Panc1 (cell line): ENCODE data around the gene CFAP74. TPM values are rescaled to one million over a fixed set of nuclear protein-coding genes. Genes with fewer than 3 reads are reported as not detected.

Experiments
- ATAC-seq: fragments of 200-7000 bp; cut with Tn5 transposase; 2 replicates; pipeline ENCODE4 v1.9.1; 2020; ENCODE audit warnings: mild to moderate bottlenecking, moderate library complexity
- BruUV-seq: library from RNA; stranded (reverse); fragments of 400-500 nt; replicated peaks from 2 replicates; lab custom pipeline; 2021; lab: Mats Ljungman, UMichigan
- CTCF ChIA-PET: fragments of 300-600 bp; sonication (Branson Sonifier 250); formaldehyde crosslinking; loops from one replicate; lab custom pipeline; 2022; ENCODE audit warnings: antibody characterized with exemption; lab: Charles Lee
- POLR2A ChIA-PET: fragments of 300-600 bp; sonication (Branson Sonifier 250); formaldehyde crosslinking; loops from one replicate; lab custom pipeline; 2022; ENCODE audit warnings: antibody characterized with exemption; lab: Charles Lee
- DNase-seq: peaks from one replicate; pipeline ENCODE4 v3.0.0-alpha.2; 2010; ENCODE audit warnings: low read depth, low spot score
- H3K27ac ChIP-seq: 2 replicates; pipeline ENCODE4 v1.5.1; 2011; ENCODE audit warnings: mild to moderate bottlenecking, low read length, inconsistent platforms
- H3K27me3 ChIP-seq: fragments of 200-500 bp; sonication (Bioruptor generic); 2 replicates; pipeline ENCODE4 v1.6.0; 2014; ENCODE audit warnings: low read length, inconsistent platforms; ENCODE audit not compliant: control insufficient read depth, insufficient read depth
- H3K36me3 ChIP-seq: fragments of 200-500 bp; sonication (Bioruptor generic); 2 replicates; pipeline ENCODE4 v1.5.1; 2014; ENCODE audit warnings: inconsistent platforms, mild to moderate bottlenecking, low read length, moderate library complexity; ENCODE audit not compliant: control insufficient read depth, insufficient read depth
- H3K4me1 ChIP-seq: 2 replicates; pipeline ENCODE4 v1.5.1; 2011; ENCODE audit warnings: inconsistent platforms, mild to moderate bottlenecking, low read length, moderate library complexity; ENCODE audit not compliant: control insufficient read depth, insufficient read depth
- H3K4me3 ChIP-seq, 2 experiments: 2 replicates each; pipeline ENCODE4 v1.5.1; 2011 to 2012; ENCODE audit warnings: low read depth in 2 of 2, low read length in 2 of 2, mild to moderate bottlenecking in 2 of 2, inconsistent platforms in 1 of 2, moderate library complexity in 1 of 2
- H3K9me3 ChIP-seq: fragments of 200-500 bp; sonication (Bioruptor generic); 2 replicates; pipeline ENCODE4 v1.5.1; 2014; ENCODE audit warnings: low read depth, mild to moderate bottlenecking, inconsistent platforms, low read length, moderate library complexity; ENCODE audit not compliant: control insufficient read depth, insufficient read depth
- CTCF ChIP-seq: fragments of 450-650 bp; IDR thresholded peaks from 2 replicates; pipeline ENCODE4 v1.5.1; 2017; ENCODE audit warnings: mild to moderate bottlenecking
- POLR2AphosphoS5 ChIP-seq: IDR thresholded peaks from 2 replicates; pipeline ENCODE4 v1.6.1; 2012; ENCODE audit warnings: mild to moderate bottlenecking, low read depth, low read length, moderate library complexity
- REST ChIP-seq, 2 experiments: IDR thresholded peaks; 2 replicates each; pipeline ENCODE4 v1.6.1; 2011 to 2012; ENCODE audit warnings: low read depth in 2 of 2, control low read depth in 1 of 2, low read length in 1 of 2, mild to moderate bottlenecking in 1 of 2, moderate library complexity in 1 of 2; ENCODE audit not compliant: insufficient read depth in 1 of 2
- SIN3A ChIP-seq: IDR thresholded peaks from 2 replicates; pipeline ENCODE4 v1.6.1; 2012; ENCODE audit warnings: low read depth, mild to moderate bottlenecking, low read length, moderate library complexity, borderline replicate concordance; ENCODE audit not compliant: insufficient read depth
- TCF7L2 ChIP-seq: IDR thresholded peaks from 2 replicates; pipeline ENCODE4 v1.6.1; 2011; ENCODE audit warnings: mild to moderate bottlenecking, low read depth, low read length, inconsistent platforms
- in situ Hi-C: cut with HindIII; loops from 2 replicates; pipeline ENCODE4 v1.10.0; 2016; ENCODE audit warnings: low sequenced_read_pairs, low pct_unique_long_range_greater_than_20kb
- intact Hi-C: fragments of 100-400 bp; cut with micrococcal nuclease; formaldehyde crosslinking; loops from one replicate; pipeline ENCODE4 v1.10.0; 2022; ENCODE audit not compliant: unreplicated experiment
- total RNA-seq: library from RNA; stranded (reverse); gene quantifications from one replicate; pipeline ENCODE4 v1.2.1, GENCODE V29; 2021; ENCODE audit not compliant: unreplicated experiment

CFAP74 gene
- total RNA-seq, 1 experiment from 2014 or later = not detected

- intact Hi-C loops = no loop called here
- Histone ChIP-seq H3K4me3 (no peak overlapping the region), H3K4me1 (peaks cover 11% of the 10 kb centered on the region), H3K27ac (no peak overlapping the region), H3K36me3 (no peaks in the 10 kb centered on the region), H3K27me3 (no peaks in the 10 kb centered on the region), H3K9me3 (no peaks in the 10 kb centered on the region)
- ChIA-PET POLR2A (interaction anchor here (0.5 to 0.6 kb wide), 2 partner anchors 9 to 132 kb away, joined by 3 to 9 read pairs; no protein-coding TSS in a partner anchor), CTCF (no interaction called here)
- DNase-seq (no peak), ATAC-seq (no peak)
- TF ChIP-seq REST (IDR thresholded peaks at IDR 0.05; ENCODE audit: insufficient read depth in 1 of 2, low read depth in 2 of 2, low read length in 1 of 2) = no peak
- no peak for TF ChIP-seq TCF7L2
- TF ChIP-seq POLR2AphosphoS5 = no peak
- TF ChIP-seq SIN3A = no peak
- TF ChIP-seq CTCF = no peak; the same call in 1 of the 2 replicates
- no TSS peak for BruUV-seq
- in situ Hi-C loops = no loop called here
Observed at GRCh38 chr1:1899266-1899966, 104.2 kb downstream of the CFAP74 start.

GRCh38 chr1:1898246-1898933 is 105.2 kb downstream of the CFAP74 start:
- no peak overlapping the region for H3K27ac ChIP-seq
- DNase-seq (no peak), ATAC-seq (no peak)
- TF ChIP-seq REST (IDR thresholded peaks at IDR 0.05; ENCODE audit: insufficient read depth in 1 of 2, low read depth in 2 of 2, low read length in 1 of 2) (no peak), SIN3A (no peak), POLR2AphosphoS5 (no peak), TCF7L2 (no peak), CTCF (no peak)
- intact Hi-C loops (no loop called here), in situ Hi-C loops (no loop called here)
- no peaks in the 10 kb centered on the region for H3K36me3 ChIP-seq
- peaks cover 20% of the 10 kb centered on the region for H3K4me1 ChIP-seq
- H3K27me3 ChIP-seq = no peaks in the 10 kb centered on the region
- POLR2A ChIA-PET = no interaction called here
- H3K9me3 ChIP-seq = no peaks in the 10 kb centered on the region
- no TSS peak for BruUV-seq
- CTCF ChIA-PET = interaction anchor here (0.5 kb wide), 1 partner anchor 62 kb away, joined by 4 read pairs; no protein-coding TSS in a partner anchor
- no peak overlapping the region for H3K4me3 ChIP-seq
